HepG2 (cell line): ENCODE data around the gene RPL19.

Experiments
- ATF3 ChIP-seq: sonication (generic); formaldehyde crosslinking; IDR thresholded peaks from 2 replicates; pipeline ENCODE4 v1.4.0; 2020; ENCODE audit warnings: missing genetic modification reagents
- ATF4 ChIP-seq, 2 experiments: fragments of 450-650 bp in 1 of 2; sonication (generic) in 1 of 2; formaldehyde crosslinking; IDR thresholded peaks; 2 replicates each; pipeline versions ENCODE4 v1.5.0 to v1.8.0; 2020 to 2022; ENCODE audit warnings: mild to moderate bottlenecking in 1 of 2, missing genetic modification reagents in 1 of 2
- CREB1 ChIP-seq, 2 experiments: fragments of 450-650 bp in 1 of 2; IDR thresholded peaks; 2 replicates each; pipeline ENCODE4 v1.6.1; 2016 to 2017; ENCODE audit warnings: control low read depth in 1 of 2, mild to moderate bottlenecking in 1 of 2, missing compliant biosample characterization in 1 of 2, missing genetic modification characterization in 1 of 2
- CTCF ChIP-seq: sonication (generic); formaldehyde crosslinking; IDR thresholded peaks from 2 replicates; pipeline ENCODE4 v1.5.0; 2020; ENCODE audit warnings: mild to moderate bottlenecking, missing genetic modification reagents, moderate library complexity
- GABPB1 ChIP-seq: IDR thresholded peaks from 2 replicates; pipeline ENCODE4 v1.6.1; 2016; ENCODE audit warnings: mild to moderate bottlenecking, missing genetic modification reagents, moderate library complexity, missing compliant biosample characterization
- JUNB ChIP-seq: sonication (generic); formaldehyde crosslinking; IDR thresholded peaks from 2 replicates; pipeline ENCODE4 v1.8.0; 2022; ENCODE audit warnings: missing genetic modification reagents, mild to moderate bottlenecking, borderline replicate concordance
- MYC ChIP-seq: sonication (generic); formaldehyde crosslinking; IDR thresholded peaks from 2 replicates; pipeline ENCODE4 v1.9.0; 2021; ENCODE audit warnings: missing genetic modification reagents, borderline replicate concordance
- RAD21 ChIP-seq: fragments of 450-650 bp; formaldehyde crosslinking; IDR thresholded peaks from 2 replicates; pipeline ENCODE4 v1.5.0; 2020; ENCODE audit warnings: mild to moderate bottlenecking
- REXO4 ChIP-seq: sonication (generic); formaldehyde crosslinking; IDR thresholded peaks from 2 replicates; pipeline ENCODE4 v1.8.0; 2022; ENCODE audit warnings: missing genetic modification reagents, mild to moderate bottlenecking, borderline replicate concordance
- SMAD9 ChIP-seq: sonication (generic); formaldehyde crosslinking; IDR thresholded peaks from 2 replicates; pipeline ENCODE4 v1.5.1; 2020; ENCODE audit warnings: mild to moderate bottlenecking, missing genetic modification reagents
- ZNF557 ChIP-seq: sonication (generic); formaldehyde crosslinking; IDR thresholded peaks from 2 replicates; pipeline ENCODE4 v1.4.0; 2020; ENCODE audit warnings: missing genetic modification reagents
- ZNF563 ChIP-seq: sonication (generic); formaldehyde crosslinking; IDR thresholded peaks from 2 replicates; pipeline ENCODE4 v1.8.0; 2022; ENCODE audit warnings: mild to moderate bottlenecking, moderate library complexity, missing genetic modification reagents

GRCh38 chr17:39173080-39173479 is 27.0 kb upstream of the RPL19 start:
- TF ChIP-seq ZNF563 (CRISPR knock-in tag) (no peak), ZNF557 (CRISPR knock-in tag) (no peak), MYC (CRISPR knock-in tag) (no peak), ATF3 (CRISPR knock-in tag) (no peak), REXO4 (no peak), RAD21 (no peak), CREB1 (IDR thresholded peaks at IDR 0.05) (no peak), CREB1 (CRISPR knock-in tag; IDR thresholded peaks at IDR 0.05) (no peak), ATF4 (CRISPR knock-in tag; IDR thresholded peaks at IDR 0.05) (no peak), CTCF (CRISPR knock-in tag) (no peak), GABPB1 (CRISPR knock-in tag) (no peak), JUNB (no peak), SMAD9 (CRISPR knock-in tag) (no peak)
